Measurements from ENCODE around the gene DLGAP1. TPM values are rescaled to one million over a fixed set of nuclear protein-coding genes. Genes with fewer than 3 reads are reported as not detected.
A peak's percentile ranks its signal among the peaks of the same experiment; 100 is the strongest.

The DLGAP1 gene
- total and polyA plus RNA-seq, 4 donors = 0.54 to 11.8 (median 3.1) TPM

DNA sequence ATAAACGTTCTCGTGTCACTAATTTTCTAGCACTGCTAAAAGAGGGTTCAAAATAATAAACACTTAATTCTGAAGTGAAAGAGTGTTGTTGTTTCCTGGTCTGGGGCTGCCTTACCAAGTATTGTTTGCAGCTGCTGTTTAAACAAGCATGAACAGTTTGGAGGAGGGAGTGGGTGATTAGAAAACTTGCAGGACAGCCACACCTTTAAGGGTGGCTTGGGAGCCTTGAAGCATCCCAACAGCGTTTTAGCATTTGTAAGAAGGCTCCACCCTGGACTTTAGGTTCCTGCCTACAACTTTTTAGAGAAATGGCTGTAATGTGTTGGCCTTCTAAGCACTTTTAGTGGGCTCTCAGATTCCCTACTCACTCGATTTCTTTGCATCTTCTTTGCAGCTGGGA lies 633.6 kb downstream of the DLGAP1 start:
- DNase-seq = peak in 1 of 3 donors; percentile 12
- no peaks in the 10 kb centered on the region for H3K36me3 ChIP-seq (ENCODE audit: control insufficient read depth in 4 of 4, insufficient read depth in 4 of 4, low read length in 4 of 4)

DNA sequence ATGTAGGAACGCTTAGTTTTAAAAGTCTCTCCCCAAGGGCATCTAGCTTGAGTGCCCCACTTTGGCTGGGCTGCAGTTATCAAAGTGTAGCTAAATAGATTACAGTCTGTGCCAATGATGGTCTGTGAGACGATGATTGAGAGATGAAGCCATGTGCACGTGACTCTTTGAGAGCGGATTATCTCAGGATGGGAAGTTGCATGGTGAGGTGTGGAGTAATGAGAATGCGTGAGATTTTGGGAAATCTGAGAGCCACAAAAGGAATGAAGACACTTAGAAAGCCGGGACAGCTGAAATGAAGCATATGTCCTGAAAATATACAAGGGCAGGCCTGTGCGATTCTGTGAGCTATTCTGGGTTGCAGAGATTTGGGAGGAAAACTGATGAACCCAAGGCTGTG lies 635.1 kb downstream of the DLGAP1 start:
- 87 to 90% methylated on average over 7 of the region's 7 CpGs for WGBS, 2 donors
- TF ChIP-seq, protein P1, sequence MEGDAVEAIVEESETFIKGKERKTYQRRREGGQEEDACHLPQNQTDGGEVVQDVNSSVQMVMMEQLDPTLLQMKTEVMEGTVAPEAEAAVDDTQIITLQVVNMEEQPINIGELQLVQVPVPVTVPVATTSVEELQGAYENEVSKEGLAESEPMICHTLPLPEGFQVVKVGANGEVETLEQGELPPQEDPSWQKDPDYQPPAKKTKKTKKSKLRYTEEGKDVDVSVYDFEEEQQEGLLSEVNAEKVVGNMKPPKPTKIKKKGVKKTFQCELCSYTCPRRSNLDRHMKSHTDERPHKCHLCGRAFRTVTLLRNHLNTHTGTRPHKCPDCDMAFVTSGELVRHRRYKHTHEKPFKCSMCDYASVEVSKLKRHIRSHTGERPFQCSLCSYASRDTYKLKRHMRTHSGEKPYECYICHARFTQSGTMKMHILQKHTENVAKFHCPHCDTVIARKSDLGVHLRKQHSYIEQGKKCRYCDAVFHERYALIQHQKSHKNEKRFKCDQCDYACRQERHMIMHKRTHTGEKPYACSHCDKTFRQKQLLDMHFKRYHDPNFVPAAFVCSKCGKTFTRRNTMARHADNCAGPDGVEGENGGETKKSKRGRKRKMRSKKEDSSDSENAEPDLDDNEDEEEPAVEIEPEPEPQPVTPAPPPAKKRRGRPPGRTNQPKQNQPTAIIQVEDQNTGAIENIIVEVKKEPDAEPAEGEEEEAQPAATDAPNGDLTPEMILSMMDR (IDR thresholded peaks at IDR 0.05; ENCODE audit: control extremely low read depth, extremely low read depth) = no peak
- Histone ChIP-seq H3K9me3 (ENCODE audit: control insufficient read depth in 4 of 4, insufficient read depth in 3 of 4, low read length in 3 of 4) (no peaks in the 10 kb centered on the region), H3K27me3 (ENCODE audit: control insufficient read depth in 3 of 3, insufficient read depth in 3 of 3, low read length in 2 of 3) (no peaks in the 10 kb centered on the region), H3K4me1 (ENCODE audit: control insufficient read depth in 5 of 5, insufficient read depth in 5 of 5, low read length in 5 of 5) (peaks cover 0 to 7% (median 0%) of the 10 kb centered on the region in 5 donors), H3K27ac (ENCODE audit: low read depth in 1 of 2, low read length in 1 of 2) (no peak overlapping the region), H3K36me3 (ENCODE audit: control insufficient read depth in 4 of 4, insufficient read depth in 4 of 4, low read length in 4 of 4) (no peaks in the 10 kb centered on the region), H3K4me3 (no peak overlapping the region), H3K9ac (ENCODE audit: insufficient read depth in 1 of 2, low read length in 2 of 2) (no peak overlapping the region)
- DNase-seq = no peak
- ATAC-seq (ENCODE audit: insufficient read depth, low FRiP score) = no peak

More for the DNA sequence above, 633.6 kb downstream of the DLGAP1 start:
- Histone ChIP-seq H3K9ac (ENCODE audit: insufficient read depth in 1 of 2, low read length in 2 of 2) (no peak overlapping the region), H3K9me3 (ENCODE audit: control insufficient read depth in 4 of 4, insufficient read depth in 3 of 4, low read length in 3 of 4) (no peaks in the 10 kb centered on the region), H3K4me1 (ENCODE audit: control insufficient read depth in 5 of 5, insufficient read depth in 5 of 5, low read length in 5 of 5) (peaks cover 0 to 7% (median 0%) of the 10 kb centered on the region in 5 donors), H3K27me3 (ENCODE audit: control insufficient read depth in 3 of 3, insufficient read depth in 3 of 3, low read length in 2 of 3) (no peaks in the 10 kb centered on the region), H3K27ac (ENCODE audit: low read depth in 1 of 2, low read length in 1 of 2) (peak overlapping the region in 1 of 2 donors; percentile 33), H3K4me3 (no peak overlapping the region)
- ATAC-seq (ENCODE audit: insufficient read depth, low FRiP score) = no peak
- WGBS, 2 donors = 56 to 71% methylated on average over 4 of the region's 4 CpGs
- TF ChIP-seq, protein P1 (IDR thresholded peaks at IDR 0.05; ENCODE audit: control extremely low read depth, extremely low read depth) = no peak

- no peaks in the 10 kb centered on the region for H3K9me3 ChIP-seq (ENCODE audit: control insufficient read depth in 4 of 4, insufficient read depth in 3 of 4, low read length in 3 of 4)
- H3K4me1 ChIP-seq (ENCODE audit: control insufficient read depth in 5 of 5, insufficient read depth in 5 of 5, low read length in 5 of 5) = peaks cover 0 to 6% (median 0%) of the 10 kb centered on the region in 5 donors
- TF ChIP-seq, protein P1 (IDR thresholded peaks at IDR 0.05; ENCODE audit: control extremely low read depth, extremely low read depth) = no peak
- H3K36me3 ChIP-seq (ENCODE audit: control insufficient read depth in 4 of 4, insufficient read depth in 4 of 4, low read length in 4 of 4) = no peaks in the 10 kb centered on the region
- no peaks in the 10 kb centered on the region for H3K27me3 ChIP-seq (ENCODE audit: control insufficient read depth in 3 of 3, insufficient read depth in 3 of 3, low read length in 2 of 3)
- DNase-seq (peak in 1 of 3 donors; percentile 17), ATAC-seq (ENCODE audit: insufficient read depth, low FRiP score) (peak; percentile 83)
- no peak overlapping the region for H3K4me3 ChIP-seq
- H3K9ac ChIP-seq (ENCODE audit: insufficient read depth in 1 of 2, low read length in 2 of 2) = no peak overlapping the region
- H3K27ac ChIP-seq (ENCODE audit: low read depth in 1 of 2, low read length in 1 of 2) = peak overlapping the region in 1 of 2 donors; percentile 73
- 65 to 76% methylated on average over 3 of the region's 3 CpGs for WGBS, 2 donors
Measured at GRCh38 chr18:3816610-3817363, 638.3 kb downstream of the DLGAP1 start.

All from lung (tissue), 12 donors.